HT-29 (cell line): ENCODE measurements around the gene GTF3C5. TPM values are rescaled to one million over a fixed set of nuclear protein-coding genes. Genes with fewer than 3 reads are reported as not detected.

Experiments
- small RNA-seq: library from RNA; depleted of rRNA; stranded (forward); fragments of <200 nt; gene quantifications from one replicate; pipeline ENCODE3, GENCODE V24; 2014
- total RNA-seq: library from RNA; depleted of rRNA; stranded (reverse); fragments of >200 nt; shearing (Covaris generic); gene quantifications from 2 replicates; pipeline ENCODE4 v1.2.3, GENCODE V29; 2014; rRNA removed

Gene GTF3C5
- total RNA-seq, 1 experiment from 2014 or later, result 159 TPM

Small RNA genes lying within 50 kb of the gene (small RNA-seq; reads per million reads assigned to genes)
- gene MIR6877, result not detected

Other genes starting within 250 kb of the GTF3C5 start
- not detected in 2 replicates for gene AK8, start 152.7 kb upstream of the GTF3C5 start, total RNA-seq
- 1.3 and 1.4 TPM in 2 replicates for gene SPACA9, start 152.1 kb upstream of the GTF3C5 start, total RNA-seq
- 13.7 and 16.5 TPM in 2 replicates for gene TSC1, start 86.4 kb upstream of the GTF3C5 start, total RNA-seq
- not detected in 2 replicates for gene GFI1B, start 52.3 kb upstream of the GTF3C5 start, total RNA-seq
- gene CEL, start 31.0 kb downstream of the GTF3C5 start, total RNA-seq, result 0.08 and 0.58 TPM in 2 replicates
- 95.0 and 102 TPM in 2 replicates for gene RALGDS, start 90.2 kb downstream of the GTF3C5 start, total RNA-seq
- gene GBGT1, start 132.9 kb downstream of the GTF3C5 start, total RNA-seq, result not detected in 2 replicates
- not detected in 2 replicates for gene OBP2B, start 178.3 kb downstream of the GTF3C5 start, total RNA-seq
- gene ABO, start 244.2 kb downstream of the GTF3C5 start, total RNA-seq, result 3.1 and 4.8 TPM in 2 replicates